K562 (cell line): ENCODE results near the gene SH3BP2. TPM values are rescaled to one million over a fixed set of nuclear protein-coding genes. Genes with fewer than 3 reads are reported as not detected.

ENCODE experiments used
- ATAC-seq: fragments of 200-7000 bp; cut with Tn5 transposase; 3 replicates; pipeline ENCODE4 v1.9.1; 2020; ENCODE audit warnings: moderate library complexity
- BruUV-seq: library from RNA; stranded (reverse); fragments of 400-500 nt; replicated peaks from 2 replicates; lab custom pipeline; 2021; lab: Mats Ljungman, UMichigan
- CTCF ChIA-PET: fragments of 300-600 bp; formaldehyde crosslinking; extraction: SDS; loops from one replicate; lab custom pipeline; 2021; ENCODE audit warnings: low intra/inter-chr PET ratio; lab: Yijun Ruan, JAX
- POLR2A ChIA-PET: fragments of 300-600, 350-650 bp; sonication (Branson Sonifier 250); formaldehyde crosslinking; extraction: SDS; loops from one replicate; lab custom pipeline; 2021; ENCODE audit warnings: antibody characterized with exemption, inconsistent platforms; lab: Yijun Ruan, JAX
- DNase-seq, 4 experiments: peaks; one replicate each; pipeline versions ENCODE4 v3.0.0 to v3.0.0-alpha.2; 2011 to 2018; ENCODE audit warnings: low spot score in 3 of 4, mixed read lengths in 3 of 4; ENCODE audit errors: extremely low read depth in 1 of 4
- FAIRE-seq: peaks from 2 replicates; lab custom pipeline; 2011; peaks lifted over from hg19 to GRCh38; lab: Jason Lieb, UNC
- H2AFZ ChIP-seq: 2 replicates; pipeline ENCODE4 v1.6.0; 2011; ENCODE audit warnings: low read depth, low read length, control low read depth, inconsistent platforms
- H3K27ac ChIP-seq: fragments of 200-600 bp; 3 replicates; pipeline ENCODE4 v1.8.0; 2011; ENCODE audit warnings: low read depth, mild to moderate bottlenecking, control low read depth, inconsistent platforms, low read length, moderate library complexity, mixed read lengths; ENCODE audit errors: extremely low read depth
- H3K27me3 ChIP-seq, 2 experiments: fragments of 300-600 bp in 1 of 2; 2 replicates in 1 of 2; 3 replicates in 1 of 2; pipeline versions ENCODE4 v1.6.0 to v1.8.0; 2011; ENCODE audit warnings: inconsistent platforms in 2 of 2, low read length in 2 of 2, mild to moderate bottlenecking in 1 of 2, mixed read lengths in 1 of 2, moderate library complexity in 1 of 2; ENCODE audit not compliant: control insufficient read depth in 2 of 2, insufficient read depth in 2 of 2
- H3K36me3 ChIP-seq: fragments of 300-600 bp; 3 replicates; pipeline ENCODE4 v1.8.0; 2011; ENCODE audit warnings: mild to moderate bottlenecking, low read length, inconsistent platforms; ENCODE audit not compliant: control insufficient read depth, insufficient read depth
- H3K4me1 ChIP-seq, 2 experiments: fragments of 200-600 bp in 1 of 2; replicated peaks in 1 of 2; 2 replicates in 1 of 2; 3 replicates in 1 of 2; pipeline versions ENCODE4 v1.5.1 to v1.8.0; 2011; ENCODE audit warnings: inconsistent platforms in 2 of 2, low read length in 2 of 2, mild to moderate bottlenecking in 1 of 2, mixed read lengths in 1 of 2, moderate library complexity in 1 of 2; ENCODE audit not compliant: control insufficient read depth in 2 of 2, insufficient read depth in 2 of 2
- H3K4me2 ChIP-seq: 2 replicates; pipeline ENCODE4 v1.6.1; 2011; ENCODE audit warnings: low read length, control low read depth, inconsistent platforms, mixed read lengths; ENCODE audit not compliant: insufficient read depth
- H3K4me3 ChIP-seq: fragments of 200-600 bp; sonication (generic), shearing (Covaris generic); 2 replicates; pipeline ENCODE4 v1.5.1; 2016; ENCODE audit warnings: control low read depth, inconsistent platforms
- H3K79me2 ChIP-seq: fragments of 200-600 bp; 3 replicates; pipeline ENCODE4 v1.8.0; 2011; ENCODE audit warnings: low read length, inconsistent platforms; ENCODE audit not compliant: control insufficient read depth, insufficient read depth
- H3K9ac ChIP-seq, 2 experiments: 2 replicates each; pipeline versions ENCODE4 v1.6.0 to v1.6.1; 2011; ENCODE audit warnings: low read depth in 2 of 2, low read length in 2 of 2, control low read depth in 1 of 2, inconsistent platforms in 1 of 2, mild to moderate bottlenecking in 1 of 2, mixed read lengths in 1 of 2; ENCODE audit not compliant: insufficient read depth in 1 of 2
- H3K9me1 ChIP-seq: one replicate; pipeline ENCODE4 v1.6.0; 2011; ENCODE audit warnings: inconsistent platforms, mild to moderate bottlenecking, low read length, moderate library complexity; ENCODE audit not compliant: control insufficient read depth, insufficient read depth
- H3K9me3 ChIP-seq: replicated peaks from 2 replicates; pipeline ENCODE4 v1.5.1; 2011; ENCODE audit warnings: low read depth, low read length, inconsistent platforms; ENCODE audit not compliant: control insufficient read depth, insufficient read depth
- H4K20me1 ChIP-seq: replicated peaks from 2 replicates; pipeline ENCODE4 v1.6.1; 2011; ENCODE audit warnings: low read length, inconsistent platforms, mixed read lengths; ENCODE audit not compliant: control insufficient read depth, insufficient read depth
- POLR2G ChIP-seq: fragments of 200-400 bp; formaldehyde crosslinking; IDR thresholded peaks from 2 replicates; pipeline ENCODE4 v1.6.1; 2017; ENCODE audit warnings: low read depth, mild to moderate bottlenecking, antibody characterized with exemption, low read length, moderate library complexity
- ZNF184 ChIP-seq: sonication (generic); formaldehyde crosslinking; IDR thresholded peaks from 2 replicates; pipeline ENCODE4 v1.5.0; 2020; ENCODE audit warnings: missing genetic modification reagents
- WGBS: fragments of 100-300 bp; shearing (Covaris generic); methylation state at CpG from one replicate; pipeline ENCODE4 v1.1.6; 2016; ENCODE audit warnings: low coverage, mixed read lengths; ENCODE audit not compliant: insufficient coverage; ENCODE audit errors: missing lambda C conversion rate; 5-methylcytosine and 5-hydroxymethylcytosine counted together
- in situ Hi-C: fragments of 300-500 bp; cut with MboI; formaldehyde crosslinking; loops from 4 replicates; pipeline ENCODE4 v1.15.0; 2018; ENCODE audit warnings: inconsistent platforms, mixed read lengths
- intact Hi-C: fragments of 100-400 bp; cut with micrococcal nuclease; formaldehyde crosslinking; loops from 2 replicates; pipeline ENCODE4 v1.14.2; 2022
- polyA plus RNA-seq, 8 experiments: library from polyadenylated mRNA; depleted of rRNA in 4 of 8; stranded (reverse) in 5 of 8; unstranded in 3 of 8; fragments of >200 nt; fragmentation: Nextera tagmentation in 2 of 8; fragmentation: Illumina TruSeq in 1 of 8; extraction: Ambion mirVana in 2 of 8; extraction: Trizol in 1 of 8; gene quantifications; 2 replicates each; pipeline versions ENCODE4 v1.2.1 to v1.2.3, GENCODE V29; 2011 to 2014; ENCODE audit warnings: inconsistent platforms in 1 of 8, missing spikeins in 1 of 8
- total RNA-seq, 7 experiments: library from RNA; depleted of rRNA in 6 of 7; stranded (reverse); fragments of >200 nt in 6 of 7; fragmentation: Illumina TruSeq in 2 of 7; extraction: Trizol in 2 of 7; gene quantifications; 2 replicates each; pipeline versions ENCODE4 v1.2.1 to v1.2.3, GENCODE V29; 2011 to 2021; ENCODE audit warnings: low replicate concordance in 1 of 7

SH3BP2 gene
- total and polyA plus RNA-seq, 9 of the 15 experiments (the other 6 are each of a cell fraction or from before 2014, with no cell fraction given) = 0.34 to 16.0 (median 5.1) TPM

GRCh38 chr4:2818351-2818939, 25.6 kb downstream of the SH3BP2 start:
- H2AFZ ChIP-seq = no peak overlapping the region
- TF ChIP-seq POLR2G (0 out of 2 replicates have a peak, but pooled peaks have one; percentile 9), ZNF184 (no peak)
- peaks cover 0 to 16% of the 10 kb centered on the region in 2 experiments; a peak in 1 of 5 replicates for H3K4me1 ChIP-seq
- DNase-seq (no peak), FAIRE-seq (no peak), ATAC-seq (no peak)
- ChIA-PET CTCF (no interaction called here), POLR2A (interaction anchor here (1.0 kb wide), 1 partner anchor 17 kb away, joined by 3 read pairs; no protein-coding TSS in a partner anchor)
- intact Hi-C loops = no loop called here
- peaks cover 5% of the 10 kb centered on the region; the same call in 1 of the 2 replicates for H4K20me1 ChIP-seq
- no peaks in the 10 kb centered on the region for H3K27me3 ChIP-seq
- no peak overlapping the region for H3K9ac ChIP-seq
- H3K9me1 ChIP-seq = peaks cover 2% of the 10 kb centered on the region
- H3K4me3 ChIP-seq = no peak overlapping the region
- H3K9me3 ChIP-seq = no peaks in the 10 kb centered on the region
- BruUV-seq = no TSS peak
- H3K79me2 ChIP-seq = no peaks in the 10 kb centered on the region
- no peak overlapping the region for H3K4me2 ChIP-seq
- H3K36me3 ChIP-seq = no peaks in the 10 kb centered on the region
- no peak overlapping the region for H3K27ac ChIP-seq
- in situ Hi-C loops = no loop called here
- 95% methylated on average over 8 of the region's 54 CpGs for WGBS
